BJ (cell line): ENCODE measurements around the gene NUP205. TPM values are rescaled to one million over a fixed set of nuclear protein-coding genes. Genes with fewer than 3 reads are reported as not detected.

Experiments
- CTCF ChIA-PET: fragments of 350-600 bp; formaldehyde crosslinking; extraction: SDS; loops from one replicate; lab custom pipeline; 2021; ENCODE audit warnings: antibody characterized with exemption, inconsistent platforms; lab: Yijun Ruan, JAX
- POLR2A ChIA-PET: fragments of 300-600 bp; sonication (Branson Sonifier 250); formaldehyde crosslinking; extraction: SDS; loops from one replicate; lab custom pipeline; 2021; ENCODE audit warnings: antibody characterized with exemption; lab: Charles Lee
- DNase-seq: peaks from one replicate; pipeline ENCODE4 v3.0.0-alpha.2; 2011; ENCODE audit warnings: low read depth
- H3K27me3 ChIP-seq: 2 replicates; pipeline ENCODE4 v1.6.0; 2011; ENCODE audit warnings: low read length; ENCODE audit not compliant: control insufficient read depth, insufficient read depth
- H3K36me3 ChIP-seq: 2 replicates; pipeline ENCODE4 v1.5.1; 2011; ENCODE audit warnings: low read length; ENCODE audit not compliant: control insufficient read depth, insufficient read depth
- H3K4me3 ChIP-seq: 2 replicates; pipeline ENCODE4 v1.5.1; 2011; ENCODE audit warnings: low read depth, mild to moderate bottlenecking, control low read depth, low read length
- CTCF ChIP-seq: IDR thresholded peaks from 2 replicates; pipeline ENCODE4 v1.5.1; 2011; ENCODE audit warnings: low read depth, mild to moderate bottlenecking, control low read depth, inconsistent platforms, low read length, moderate library complexity; ENCODE audit not compliant: insufficient read depth
- polyA plus RNA-seq: library from polyadenylated mRNA; depleted of rRNA; stranded (reverse); fragments of >200 nt; gene quantifications from 2 replicates; pipeline ENCODE4 v1.2.3, GENCODE V29; 2011

The NUP205 gene
- polyA plus RNA-seq, 1 experiment = 27.2 TPM

- H3K4me3 ChIP-seq = no peak overlapping the region
- POLR2A ChIA-PET = no interaction called here
- H3K27me3 ChIP-seq = no peaks in the 10 kb centered on the region
- no peak for DNase-seq
- TF ChIP-seq CTCF = no peak
- CTCF ChIA-PET = interaction anchor here (5.4 kb wide), 1 partner anchor 11 kb away, joined by 39 read pairs; no protein-coding TSS in a partner anchor
- peaks cover 1% of the 10 kb centered on the region for H3K36me3 ChIP-seq
Observed at GRCh38 chr7:135684136-135684535, 126.4 kb downstream of the NUP205 start.

- no peak for DNase-seq
- ChIA-PET POLR2A (interaction anchor here (0.6 to 0.7 kb wide), 2 partner anchors 22 to 473 kb away, joined by 3 read pairs; partner anchors contain the start of genes STMP1 and WDR91), CTCF (interaction anchor here (5.4 kb wide), 1 partner anchor 12 kb away, joined by 39 read pairs; no protein-coding TSS in a partner anchor)
- peaks cover 1% of the 10 kb centered on the region for H3K36me3 ChIP-seq
- H3K27me3 ChIP-seq = no peaks in the 10 kb centered on the region
- H3K4me3 ChIP-seq = no peak overlapping the region
- no peak for TF ChIP-seq CTCF
Observed at GRCh38 chr7:135684699-135685098, 127.0 kb downstream of the NUP205 start.

DNA sequence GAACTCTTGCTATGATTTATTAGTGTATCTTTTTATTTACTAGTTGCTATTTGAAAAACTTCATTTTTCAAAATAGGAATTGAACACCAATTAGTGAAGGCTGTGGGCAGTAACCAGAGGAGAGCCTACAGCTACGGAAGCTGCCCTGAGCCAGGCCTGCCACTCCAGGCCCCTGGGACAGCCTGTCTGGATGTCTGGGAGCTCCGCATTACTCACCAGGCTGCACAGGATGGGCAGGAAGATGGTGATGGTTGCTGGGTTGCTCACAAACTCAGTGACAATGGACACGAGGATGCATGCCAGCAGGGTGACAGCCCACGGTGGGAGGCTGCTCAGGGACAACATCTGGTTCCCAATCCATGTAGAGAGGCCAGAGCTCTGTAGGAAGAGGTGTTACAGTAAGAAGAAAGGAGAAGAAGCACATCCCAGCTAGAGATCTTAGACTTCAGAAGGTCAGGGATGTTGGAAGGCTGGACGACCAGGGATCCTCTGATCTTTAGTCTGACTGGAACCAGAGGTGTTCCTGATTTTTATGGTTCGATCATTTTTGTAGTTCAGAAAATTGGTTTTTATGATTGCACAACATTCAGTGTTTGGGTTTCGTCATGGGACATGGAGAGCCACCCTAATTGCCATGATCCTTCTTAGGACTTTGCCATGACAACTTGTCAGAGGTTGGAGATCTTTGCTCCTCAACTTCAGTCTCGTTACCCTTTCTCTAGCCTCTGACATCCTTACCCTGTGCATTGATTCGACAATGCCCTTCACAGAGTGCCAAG lies 127.8 kb downstream of the NUP205 start:
- no peaks in the 10 kb centered on the region for H3K27me3 ChIP-seq
- TF ChIP-seq CTCF = no peak
- peaks cover 1% of the 10 kb centered on the region for H3K36me3 ChIP-seq
- POLR2A ChIA-PET = interaction anchor here (0.6 to 0.7 kb wide), 2 partner anchors 23 to 474 kb away, joined by 3 read pairs; partner anchors contain the start of genes STMP1 and WDR91
- DNase-seq = no peak
- CTCF ChIA-PET = interaction anchor here (5.4 kb wide), 1 partner anchor 13 kb away, joined by 39 read pairs; no protein-coding TSS in a partner anchor
- H3K4me3 ChIP-seq = no peak overlapping the region

GRCh38 chr7:135687466-135687865 lies 129.7 kb downstream of the NUP205 start:
- no peaks in the 10 kb centered on the region; the same call in none of the 2 replicates for H3K36me3 ChIP-seq
- CTCF ChIA-PET = interaction anchor here (0.6 to 0.9 kb wide), 4 partner anchors 10 to 18 kb away, joined by 3 to 4 read pairs (median 3); no protein-coding TSS in a partner anchor
- DNase-seq = no peak
- POLR2A ChIA-PET = no interaction called here
- no peak overlapping the region for H3K4me3 ChIP-seq
- no peak for TF ChIP-seq CTCF
- H3K27me3 ChIP-seq = no peaks in the 10 kb centered on the region

DNA sequence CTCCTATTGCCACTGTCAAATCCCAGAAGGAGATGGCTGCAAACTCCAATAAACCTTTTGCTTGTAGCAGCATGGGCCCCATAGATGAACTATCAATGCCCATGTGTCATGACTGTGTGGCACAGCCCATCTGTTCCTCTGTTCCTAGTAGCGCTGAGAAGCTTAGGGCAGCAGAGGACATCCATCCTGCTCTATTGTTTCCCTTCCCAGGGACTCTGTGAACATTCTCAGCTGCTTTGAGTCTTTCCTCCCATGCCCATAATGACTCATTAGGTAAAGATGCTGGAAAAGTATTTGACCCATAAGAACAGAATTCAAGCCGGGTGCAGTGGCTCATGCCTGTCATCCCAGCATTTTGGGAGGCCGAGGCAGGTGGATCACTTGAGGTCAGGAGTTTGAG lies 132.8 kb downstream of the NUP205 start:
- no peak for TF ChIP-seq CTCF
- ChIA-PET CTCF (interaction anchor here (0.9 to 2.7 kb wide), 3 partner anchors 17 to 34 kb away, joined by 3 to 9 read pairs (median 4); no protein-coding TSS in a partner anchor), POLR2A (interaction anchor here (0.5 kb wide), 1 partner anchor 216 kb away, joined by 4 read pairs; no protein-coding TSS in a partner anchor)
- H3K4me3 ChIP-seq = no peak overlapping the region
- no peaks in the 10 kb centered on the region; the same call in 1 of the 2 replicates for H3K36me3 ChIP-seq
- DNase-seq = no peak
- no peaks in the 10 kb centered on the region for H3K27me3 ChIP-seq
